ENCODE results near the gene TTLL6.

- TF ChIP-seq ZNF274 (IDR thresholded peaks at IDR 0.05; ENCODE audit: low read depth, low read length) (no peak), YY1 (IDR thresholded peaks at IDR 0.05; ENCODE audit: insufficient read depth, insufficient read length) (no peak)
Measured at GRCh38 chr17:48840441-48840840, 23.4 kb upstream of the TTLL6 start.
